GM18505 (cell line): ENCODE results near the gene SPON1.
"Not testable (repeated sequence)": the region's sequence is repeated elsewhere in the genome, so short reads cannot be mapped to it uniquely, and the experiment has no call there.

Source experiments
- ATAC-seq: cut with Tn5 transposase; IDR thresholded peaks from one replicate; pipeline ENCODE4 v1.9.1; 2021; ENCODE audit not compliant: unreplicated experiment
- POLR2A ChIP-seq: IDR thresholded peaks from 4 replicates; pipeline ENCODE4 v1.6.1; 2011; ENCODE audit warnings: borderline replicate concordance; ENCODE audit not compliant: insufficient read depth, insufficient read length; ENCODE audit errors: extremely low read depth

SPON1 gene

DNA sequence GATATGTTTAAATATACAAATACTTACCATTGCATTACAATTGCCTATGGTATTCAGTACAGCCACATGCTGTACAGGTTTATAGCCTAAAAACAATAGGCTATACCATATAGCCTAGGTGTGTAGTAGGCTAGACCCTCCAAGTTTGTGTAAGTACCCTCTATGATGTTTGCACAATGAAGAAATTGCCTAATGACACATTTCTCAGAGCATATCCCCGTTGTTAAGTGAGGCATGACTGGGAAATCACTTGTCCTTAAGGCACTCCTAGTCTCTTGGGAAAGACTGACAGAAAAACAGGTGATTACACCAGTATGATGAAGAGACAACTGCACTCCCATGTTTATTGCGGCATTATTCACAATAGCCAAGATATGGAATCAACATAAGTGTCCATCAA is 187.2 kb downstream of the SPON1 start:
- ATAC-seq: no peak
- no peak for TF ChIP-seq POLR2A

DNA sequence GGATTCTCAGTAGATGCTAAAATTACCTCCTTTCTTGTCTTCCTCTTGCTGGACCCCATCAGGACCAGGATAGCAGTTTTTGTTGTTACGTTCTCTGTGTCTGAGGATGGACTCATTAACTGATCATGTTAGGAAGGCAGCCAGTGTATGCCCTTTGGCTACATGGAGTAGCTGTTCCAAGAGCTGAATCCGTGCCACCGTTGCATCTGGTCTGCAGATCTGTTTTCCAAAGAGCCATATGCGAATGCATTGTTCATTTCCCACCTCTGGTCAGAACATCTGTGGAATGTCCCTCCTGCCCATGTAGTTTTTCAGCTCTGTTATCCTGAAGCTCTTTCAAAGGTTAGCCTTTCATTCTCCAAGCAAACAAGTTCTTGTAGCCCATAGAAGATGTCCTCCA is 188.4 kb downstream of the SPON1 start:
- no peak for ATAC-seq
- no peak for TF ChIP-seq POLR2A

DNA sequence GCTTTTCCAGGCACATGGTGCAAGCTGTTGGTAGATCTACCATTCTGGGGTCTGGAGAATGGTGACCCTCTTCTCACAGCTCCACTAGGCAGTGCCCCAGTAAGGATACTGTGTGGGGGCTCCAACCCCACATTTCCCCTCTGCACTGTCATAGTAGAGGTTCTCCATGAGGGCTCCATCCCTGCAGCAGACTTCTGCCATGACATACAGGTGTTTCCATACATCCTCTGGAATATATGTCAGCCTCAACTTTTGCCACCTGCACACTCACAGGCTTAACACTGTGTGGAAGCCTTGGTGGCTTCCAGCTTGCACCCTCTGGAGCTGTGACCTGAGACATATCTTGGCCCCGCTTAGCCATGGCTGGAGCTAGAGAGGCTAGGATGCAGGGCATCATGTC is 191.6 kb downstream of the SPON1 start:
- ATAC-seq: not testable (repeated sequence)

DNA sequence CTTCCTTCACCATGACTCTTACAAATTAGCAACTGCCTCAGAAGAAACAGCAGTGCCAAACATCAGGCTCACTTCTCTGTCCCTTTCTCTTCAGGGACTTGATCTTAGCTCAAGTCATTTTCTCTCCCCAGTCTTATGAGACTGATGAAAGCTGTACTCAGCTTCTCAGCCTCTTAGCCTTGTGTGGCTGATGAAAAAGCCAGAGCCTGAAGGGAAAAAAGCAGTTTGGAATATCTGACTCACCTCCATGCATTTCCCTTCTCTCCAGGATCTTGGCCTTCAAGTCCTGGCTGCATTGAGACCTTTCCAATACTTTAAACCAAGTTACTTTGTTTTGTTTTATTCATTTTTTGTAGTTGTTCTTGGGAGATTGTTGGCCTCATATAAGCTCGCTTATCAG is 195.9 kb downstream of the SPON1 start:
- no peak for ATAC-seq
- TF ChIP-seq POLR2A: no peak

DNA sequence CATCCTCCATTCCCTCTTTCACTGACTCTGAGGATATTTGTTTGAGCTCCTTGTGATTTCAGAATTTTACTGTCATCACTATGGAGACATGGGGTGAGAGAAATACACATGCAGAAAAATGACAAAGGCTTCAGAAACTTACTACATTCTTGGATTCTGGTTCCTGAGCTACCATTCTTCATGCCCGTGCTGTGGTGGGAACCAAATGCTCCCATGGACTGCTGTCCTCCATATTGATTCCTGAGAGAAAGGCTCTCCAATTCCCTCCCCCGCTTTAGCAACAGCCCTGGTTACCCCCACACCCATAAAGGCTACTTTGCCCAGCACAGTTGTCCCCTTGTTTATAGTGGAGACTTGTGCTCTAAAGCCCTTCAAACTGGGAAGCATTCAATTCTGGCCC is 201.1 kb downstream of the SPON1 start:
- ATAC-seq: no peak
- TF ChIP-seq POLR2A: no peak

DNA sequence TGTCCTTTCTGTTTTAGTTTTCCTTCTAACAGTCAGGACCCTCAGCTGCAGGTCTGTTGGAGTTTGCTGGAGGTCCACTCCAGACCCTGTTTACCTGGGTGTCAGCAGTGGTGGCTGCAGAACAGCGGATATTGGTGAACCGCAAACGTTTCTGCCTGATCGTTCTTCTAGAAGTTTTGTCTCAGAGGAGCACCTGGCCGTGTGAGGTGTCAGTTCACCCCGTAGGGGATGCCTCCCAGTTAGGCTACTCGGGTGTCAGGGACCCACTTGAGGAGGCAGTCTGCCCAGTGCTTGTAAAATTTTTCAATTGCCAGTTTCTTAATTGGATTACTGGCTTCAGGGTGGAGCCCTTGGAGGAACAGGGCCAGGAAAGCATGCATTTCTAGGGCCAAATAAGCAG is 211.2 kb downstream of the SPON1 start:
- not testable (repeated sequence) for ATAC-seq

DNA sequence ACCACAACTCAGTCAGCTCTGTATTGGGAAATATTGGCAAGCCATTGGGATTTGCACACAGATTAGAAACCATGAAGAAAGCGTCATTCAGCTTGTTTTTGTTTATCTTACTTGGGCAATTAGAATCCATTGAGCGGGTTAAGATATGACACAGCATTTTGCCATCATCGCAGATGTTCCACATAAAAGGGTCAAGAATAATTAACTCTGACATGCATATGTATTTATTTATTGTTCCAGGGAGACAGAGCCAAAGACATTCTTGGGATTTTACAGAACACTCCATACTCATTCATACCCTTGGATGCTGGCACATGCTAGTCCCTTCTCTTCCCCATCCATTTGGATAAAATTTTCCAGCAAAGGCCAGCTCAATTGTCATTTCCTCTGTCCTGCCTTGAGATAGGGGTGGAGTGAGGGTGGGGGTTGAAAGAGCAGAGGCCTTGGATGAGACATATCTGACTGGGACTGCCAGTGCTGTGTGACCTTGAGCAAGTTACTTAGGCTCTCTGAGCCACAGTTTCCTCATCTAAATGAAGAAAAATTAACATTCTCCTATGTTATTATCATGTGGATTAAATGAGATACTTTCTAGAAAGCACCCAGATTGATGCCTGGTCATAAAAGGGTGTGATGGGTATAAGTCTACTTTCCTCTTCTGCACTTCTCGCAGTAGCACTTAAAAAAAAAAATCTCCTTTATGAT is 216.7 kb downstream of the SPON1 start:
- TF ChIP-seq POLR2A: no peak
- ATAC-seq: no peak

DNA sequence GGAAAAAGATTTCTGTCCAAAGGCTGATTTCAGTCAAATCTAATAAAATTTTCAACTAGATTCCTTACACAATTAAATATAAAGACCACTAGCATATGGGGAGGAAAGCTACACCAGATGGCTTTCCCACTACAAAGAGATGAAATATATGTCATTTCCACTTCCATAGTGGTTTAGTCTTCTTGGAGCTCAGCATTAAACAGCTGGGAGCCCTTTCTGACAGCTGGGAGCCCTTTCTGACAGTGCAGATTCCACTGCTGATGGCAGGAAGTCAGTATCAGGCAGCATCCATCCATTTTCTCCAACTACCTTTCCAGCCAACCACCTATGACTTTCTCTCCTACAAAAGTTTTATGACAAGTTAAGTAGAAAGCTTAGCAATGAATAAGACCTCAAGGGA is 218.6 kb downstream of the SPON1 start:
- no peak for ATAC-seq
- TF ChIP-seq POLR2A: no peak

DNA sequence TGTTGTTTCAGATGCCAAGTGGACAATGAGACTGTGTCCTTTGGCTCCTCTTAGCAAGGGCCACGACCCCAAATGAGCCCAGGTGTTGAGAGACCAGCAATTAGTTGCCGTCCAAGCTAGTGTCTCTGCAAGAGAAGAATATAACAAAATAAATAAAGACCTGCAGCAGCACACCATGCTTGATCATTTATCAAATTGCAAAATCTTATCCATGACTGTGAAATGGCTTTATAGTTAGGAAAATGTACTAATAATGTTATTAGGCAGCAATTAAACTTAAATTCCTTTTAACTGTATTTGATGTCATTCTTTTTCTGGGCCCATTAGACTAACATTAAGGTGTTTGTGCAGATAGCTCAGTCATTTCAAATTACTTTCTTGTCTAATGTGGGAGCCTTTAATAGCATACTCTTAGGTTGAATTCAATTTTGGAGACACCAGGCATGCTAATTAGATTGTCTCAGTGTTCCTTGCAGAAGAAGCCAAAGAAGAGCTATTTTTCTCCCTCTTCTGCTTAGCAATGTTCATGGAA is 220.4 kb downstream of the SPON1 start:
- no peak for ATAC-seq
- TF ChIP-seq POLR2A: no peak

DNA sequence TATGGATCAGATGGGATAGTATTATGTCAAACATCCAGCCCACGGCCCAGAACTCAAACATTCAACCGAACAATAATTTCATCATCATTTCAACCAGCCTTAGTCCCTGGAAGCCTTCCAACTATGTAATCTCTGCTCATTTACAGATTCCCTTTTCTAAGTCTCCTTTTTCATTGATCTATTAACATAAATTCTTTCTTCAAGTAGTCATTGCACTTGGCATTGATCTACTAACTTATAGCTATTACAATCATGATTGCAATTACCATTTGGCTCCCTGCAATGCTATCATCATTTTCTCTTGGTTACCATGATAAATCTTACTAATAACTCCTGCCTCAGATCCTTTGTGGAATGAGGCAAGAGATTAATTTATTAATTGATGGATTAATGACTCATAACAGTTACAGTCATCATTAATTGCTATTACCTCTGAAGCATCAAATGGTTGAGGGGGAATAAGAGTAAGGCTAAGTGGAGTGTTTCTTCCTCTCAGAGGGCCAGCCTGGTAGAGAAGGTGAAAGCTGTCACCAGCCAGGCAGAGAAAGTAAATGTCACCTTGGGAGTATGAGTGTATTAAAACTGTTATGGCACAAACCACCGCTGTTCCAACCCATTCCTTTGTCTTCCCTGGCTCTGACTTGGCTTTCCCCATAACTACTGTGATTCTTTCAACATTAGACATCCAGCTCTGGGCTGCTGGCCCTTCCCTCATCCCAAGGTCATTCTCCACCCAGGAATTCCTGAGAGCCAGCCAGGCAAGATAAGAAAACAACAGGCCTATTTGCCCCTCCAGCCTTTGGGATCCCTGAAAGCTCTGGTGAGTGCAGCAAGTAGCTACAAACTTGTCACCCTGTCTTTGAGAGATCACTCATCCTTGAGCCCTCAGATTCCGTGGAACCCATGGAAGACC is 221.8 kb downstream of the SPON1 start:
- no peak for ATAC-seq
- no peak for TF ChIP-seq POLR2A

DNA sequence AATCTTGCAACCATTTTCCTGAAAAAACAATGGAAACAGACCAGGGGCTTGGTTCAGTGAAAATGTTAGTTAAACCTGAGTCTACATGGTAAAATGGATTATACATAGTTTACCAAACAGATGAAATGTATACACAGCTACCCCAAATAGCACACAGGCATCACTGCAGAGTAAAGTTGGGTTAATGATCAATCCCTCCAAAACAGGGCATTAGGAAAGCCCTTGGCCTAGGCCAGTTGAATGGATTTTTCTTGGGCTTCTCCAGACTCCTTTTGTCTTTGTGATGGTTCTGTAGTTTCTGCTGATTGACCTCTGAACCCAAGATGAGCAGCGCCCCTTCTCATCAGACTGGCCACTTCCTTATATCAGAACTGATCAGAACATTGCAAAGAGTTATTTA is 222.9 kb downstream of the SPON1 start:
- ATAC-seq: no peak
- TF ChIP-seq POLR2A: no peak

DNA sequence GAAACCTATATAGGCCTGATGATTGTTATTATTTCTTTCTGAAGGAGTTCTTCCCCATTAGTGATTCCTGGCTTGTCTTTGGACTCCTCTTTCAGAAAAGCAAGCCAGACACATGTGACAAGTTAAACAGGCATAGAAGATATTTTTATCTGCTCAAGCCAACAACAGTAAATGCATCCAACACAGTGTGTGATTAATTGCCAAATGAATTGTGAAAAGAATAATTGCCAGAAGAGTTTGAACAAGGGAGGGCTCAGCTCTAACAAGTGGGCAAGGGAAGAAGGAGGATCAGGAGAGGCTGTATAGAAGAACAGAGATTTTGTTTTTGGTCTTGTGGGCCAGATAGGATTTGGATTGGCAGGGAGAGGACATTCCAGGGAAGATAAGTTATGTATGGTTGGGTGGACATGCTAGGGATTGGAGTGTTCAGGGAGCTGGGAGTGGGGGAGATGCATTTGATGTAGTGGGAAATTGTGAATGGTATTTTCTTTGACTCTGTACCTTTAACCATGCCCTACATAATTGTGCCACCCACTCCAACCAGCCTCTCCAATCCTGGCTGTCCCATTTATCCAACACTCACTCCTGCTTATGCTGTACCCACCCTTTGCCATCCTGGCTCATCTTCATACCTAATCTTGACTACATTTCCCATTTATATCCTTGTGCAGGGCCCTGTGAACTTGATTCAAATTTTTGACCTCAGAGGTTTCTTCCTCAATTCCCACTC is 223.7 kb downstream of the SPON1 start:
- TF ChIP-seq POLR2A: no peak
- ATAC-seq: no peak

DNA sequence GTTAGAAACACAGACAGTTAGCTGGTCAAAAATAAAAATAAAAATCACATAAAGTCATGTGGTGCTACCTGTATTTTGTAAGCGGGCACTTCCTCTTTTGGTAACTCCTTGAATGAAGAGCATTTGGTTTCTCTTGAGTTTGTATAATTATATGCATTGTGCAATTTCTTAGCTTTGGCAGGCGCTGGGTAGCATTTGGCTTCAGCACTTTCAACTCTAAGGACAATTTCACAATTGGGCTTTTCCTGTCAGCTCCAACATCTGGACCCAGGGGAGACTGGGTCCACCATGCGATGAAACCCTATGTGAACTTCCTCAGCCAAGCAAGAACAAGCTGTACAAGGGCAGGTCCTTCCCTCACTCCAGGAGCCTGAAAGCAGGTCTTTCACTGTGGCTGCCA is 227.4 kb downstream of the SPON1 start:
- TF ChIP-seq POLR2A: no peak
- ATAC-seq: no peak
